GM23338 (cell line): ENCODE data around the gene SLC1A6. TPM values are rescaled to one million over a fixed set of nuclear protein-coding genes. Genes with fewer than 3 reads are reported as not detected.

Experiments used
- ATAC-seq: fragments of 200-7000 bp; cut with Tn5 transposase; 3 replicates; pipeline ENCODE4 v1.9.1; 2020
- DNase-seq: peaks from one replicate; pipeline ENCODE4 v3.0.0-alpha.2; 2015; ENCODE audit warnings: low spot score
- H2AFZ ChIP-seq: fragments of 200-600 bp; sonication (generic); 2 replicates; pipeline ENCODE4 v1.8.0; 2016; ENCODE audit warnings: antibody characterized with exemption, mild to moderate bottlenecking, moderate library complexity
- H3F3A ChIP-seq: fragments of 200-600 bp; sonication (generic); replicated peaks from 2 replicates; pipeline ENCODE4 v1.8.0; 2017; ENCODE audit warnings: antibody characterized with exemption, mixed run types, low read depth
- H3K27ac ChIP-seq: fragments of 200-600 bp; sonication (generic); 2 replicates; pipeline ENCODE4 v1.6.1; 2016; ENCODE audit warnings: low read depth
- H3K27me3 ChIP-seq: fragments of 200-600 bp; sonication (generic); 2 replicates; pipeline ENCODE4 v1.8.0; 2016; ENCODE audit warnings: mild to moderate bottlenecking, mixed run types, moderate library complexity; ENCODE audit not compliant: insufficient read depth
- H3K36me3 ChIP-seq: fragments of 200-600 bp; sonication (generic); 2 replicates; pipeline ENCODE4 v1.8.0; 2016; ENCODE audit warnings: mild to moderate bottlenecking; ENCODE audit not compliant: insufficient read depth
- H3K4me1 ChIP-seq: fragments of 200-600 bp; sonication (generic); 2 replicates; pipeline ENCODE4 v1.8.0; 2016; ENCODE audit warnings: mild to moderate bottlenecking, moderate library complexity; ENCODE audit not compliant: insufficient read depth
- H3K4me2 ChIP-seq: fragments of 200-600 bp; sonication (generic); 2 replicates; pipeline ENCODE4 v1.7.1; 2017; ENCODE audit warnings: mixed run types
- H3K4me3 ChIP-seq: fragments of 200-600 bp; sonication (generic); 2 replicates; pipeline ENCODE4 v1.6.1; 2016; ENCODE audit warnings: mixed run types
- H3K79me2 ChIP-seq: fragments of 200-600 bp; sonication (generic); replicated peaks from 2 replicates; pipeline ENCODE4 v1.8.0; 2017; ENCODE audit warnings: mild to moderate bottlenecking; ENCODE audit not compliant: insufficient read depth
- H3K9me2 ChIP-seq: fragments of 200-600 bp; sonication (generic); 2 replicates; pipeline ENCODE4 v1.8.0; 2017; ENCODE audit not compliant: insufficient read depth
- H4K20me1 ChIP-seq: fragments of 200-600 bp; sonication (generic); replicated peaks from 2 replicates; pipeline ENCODE4 v1.8.0; 2017; ENCODE audit warnings: mild to moderate bottlenecking; ENCODE audit not compliant: insufficient read depth
- H3K27ac Mint-ChIP-seq: 2 replicates; pipeline ENCODE4 v1.8.0; 2020; ENCODE audit warnings: inconsistent platforms, mild to moderate bottlenecking, moderate library complexity, mixed read lengths
- H3K27me3 Mint-ChIP-seq: 3 replicates; pipeline ENCODE4 v1.8.0; 2022; ENCODE audit warnings: low read depth, mild to moderate bottlenecking, moderate library complexity, mixed read lengths, inconsistent platforms; ENCODE audit not compliant: insufficient read depth, poor library complexity
- H3K36me3 Mint-ChIP-seq: 3 replicates; pipeline ENCODE4 v1.8.0; 2021; ENCODE audit warnings: low read depth, mild to moderate bottlenecking, inconsistent platforms, moderate library complexity, mixed read lengths
- H3K4me1 Mint-ChIP-seq: 3 replicates; pipeline ENCODE4 v1.8.0; 2020; ENCODE audit warnings: mild to moderate bottlenecking, inconsistent platforms, mixed read lengths
- H3K4me3 Mint-ChIP-seq: 3 replicates; pipeline ENCODE4 v1.8.0; 2021; ENCODE audit warnings: moderate library complexity, mild to moderate bottlenecking, inconsistent platforms, mixed read lengths
- H3K9me3 Mint-ChIP-seq: 3 replicates; pipeline ENCODE4 v1.8.0; 2020; ENCODE audit warnings: moderate library complexity, mild to moderate bottlenecking, inconsistent platforms, mixed read lengths
- CTCF ChIP-seq, 2 experiments: fragments of 200-600 bp in 1 of 2; sonication (generic) in 1 of 2; conservative IDR thresholded peaks; 2 replicates each; pipeline versions ENCODE4 v1.5.1 to v1.6.1; 2016 to 2017; ENCODE audit warnings: antibody characterized with exemption in 2 of 2, low read depth in 2 of 2, mild to moderate bottlenecking in 2 of 2, moderate library complexity in 1 of 2
- EZH2 ChIP-seq: fragments of 200-600 bp; sonication (generic); IDR thresholded peaks from one replicate; pipeline ENCODE4 v1.8.0; 2017; ENCODE audit warnings: antibody characterized with exemption, mild to moderate bottlenecking, low read depth; ENCODE audit not compliant: unreplicated experiment
- EZH2phosphoT487 ChIP-seq: fragments of 200-600 bp; sonication (generic); IDR thresholded peaks from one replicate; pipeline ENCODE4 v1.8.1; 2018; ENCODE audit warnings: antibody characterized with exemption; ENCODE audit not compliant: unreplicated experiment
- JUNB ChIP-seq: IDR thresholded peaks from one replicate; pipeline ENCODE4 v1.6.1; 2016; ENCODE audit warnings: antibody characterized with exemption; ENCODE audit not compliant: unreplicated experiment
- NANOG ChIP-seq: IDR thresholded peaks from 2 replicates; pipeline ENCODE4 v1.6.1; 2016; ENCODE audit warnings: antibody characterized with exemption, borderline replicate concordance
- POLR2AphosphoS5 ChIP-seq: IDR thresholded peaks from 2 replicates; pipeline ENCODE4 v1.6.1; 2016; ENCODE audit warnings: antibody characterized with exemption, low read depth
- ZNF462 ChIP-seq: fragments of 250-450 bp; sonication (Bioruptor Pico); IDR thresholded peaks from 2 replicates; pipeline ENCODE4 v1.5.0; 2020; ENCODE audit warnings: mild to moderate bottlenecking, moderate library complexity
- polyA plus RNA-seq: library from polyadenylated mRNA; unstranded; fragments of >200 nt; fragmentation: Nextera tagmentation; extraction: Ambion mirVana; gene quantifications from 2 replicates; pipeline ENCODE4 v1.2.1, GENCODE V29; 2016
- total RNA-seq: library from RNA; depleted of rRNA; stranded (reverse); fragments of >200 nt; shearing (Covaris generic); gene quantifications from 2 replicates; pipeline ENCODE4 v1.2.3, GENCODE V29; 2014
- TF ChIP-seq, protein P1 (sequence below): IDR thresholded peaks from 2 replicates; pipeline ENCODE4 v1.6.1; 2016; ENCODE audit warnings: antibody characterized with exemption
- TF ChIP-seq, protein P2 (sequence below): IDR thresholded peaks from one replicate; pipeline ENCODE4 v1.6.1; 2018; ENCODE audit warnings: antibody characterized with exemption; ENCODE audit not compliant: unreplicated experiment

Gene SLC1A6
- total and polyA plus RNA-seq, 2 experiments from 2014 or later, result 12.6 to 37.3 TPM

- ATAC-seq, result no peak
- no peak for DNase-seq
- H3K4me3 Mint-ChIP-seq, result no peak overlapping the region
- Histone ChIP-seq H2AFZ (no peak overlapping the region), H3K4me3 (no peak overlapping the region), H3K36me3 (peaks cover 5% of the 10 kb centered on the region; the same call in 1 of the 2 replicates), H4K20me1 (peaks cover 6% of the 10 kb centered on the region; the same call in 1 of the 2 replicates), H3K4me1 (no peaks in the 10 kb centered on the region), H3K27ac (no peak overlapping the region), H3K27me3 (peaks cover 8% of the 10 kb centered on the region; the same call in 1 of the 2 replicates), H3F3A (no peaks in the 10 kb centered on the region), H3K4me2 (no peak overlapping the region), H3K79me2 (no peaks in the 10 kb centered on the region), H3K9me2 (no peaks in the 10 kb centered on the region)
- peaks cover 13% of the 10 kb centered on the region for H3K4me1 Mint-ChIP-seq
- no peaks in the 10 kb centered on the region for H3K9me3 Mint-ChIP-seq
- H3K27ac Mint-ChIP-seq, result no peak overlapping the region
- peaks cover 24% of the 10 kb centered on the region for H3K36me3 Mint-ChIP-seq
- TF ChIP-seq, protein P1, sequence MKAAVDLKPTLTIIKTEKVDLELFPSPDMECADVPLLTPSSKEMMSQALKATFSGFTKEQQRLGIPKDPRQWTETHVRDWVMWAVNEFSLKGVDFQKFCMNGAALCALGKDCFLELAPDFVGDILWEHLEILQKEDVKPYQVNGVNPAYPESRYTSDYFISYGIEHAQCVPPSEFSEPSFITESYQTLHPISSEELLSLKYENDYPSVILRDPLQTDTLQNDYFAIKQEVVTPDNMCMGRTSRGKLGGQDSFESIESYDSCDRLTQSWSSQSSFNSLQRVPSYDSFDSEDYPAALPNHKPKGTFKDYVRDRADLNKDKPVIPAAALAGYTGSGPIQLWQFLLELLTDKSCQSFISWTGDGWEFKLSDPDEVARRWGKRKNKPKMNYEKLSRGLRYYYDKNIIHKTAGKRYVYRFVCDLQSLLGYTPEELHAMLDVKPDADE, result no peak
- TF ChIP-seq EZH2 (no peak), NANOG (no peak)
- peaks cover 11% of the 10 kb centered on the region for H3K27me3 Mint-ChIP-seq
Observed at GRCh38 chr19:14974488-14974887, 5.2 kb downstream of the SLC1A6 start.

- peaks cover 3% of the 10 kb centered on the region for H3K27me3 Mint-ChIP-seq
- 0 out of 3 replicates have a peak, but pooled peaks cover 3% of the 10 kb centered on the region for H3K4me1 Mint-ChIP-seq
- TF ChIP-seq EZH2phosphoT487 (no peak), CTCF (conservative IDR thresholded peaks at IDR 0.05; ENCODE audit: low read depth in 2 of 2) (no peak), JUNB (no peak), NANOG (no peak), ZNF462 (CRISPR knock-in tag) (no peak), POLR2AphosphoS5 (no peak), EZH2 (no peak)
- TF ChIP-seq, protein P2, sequence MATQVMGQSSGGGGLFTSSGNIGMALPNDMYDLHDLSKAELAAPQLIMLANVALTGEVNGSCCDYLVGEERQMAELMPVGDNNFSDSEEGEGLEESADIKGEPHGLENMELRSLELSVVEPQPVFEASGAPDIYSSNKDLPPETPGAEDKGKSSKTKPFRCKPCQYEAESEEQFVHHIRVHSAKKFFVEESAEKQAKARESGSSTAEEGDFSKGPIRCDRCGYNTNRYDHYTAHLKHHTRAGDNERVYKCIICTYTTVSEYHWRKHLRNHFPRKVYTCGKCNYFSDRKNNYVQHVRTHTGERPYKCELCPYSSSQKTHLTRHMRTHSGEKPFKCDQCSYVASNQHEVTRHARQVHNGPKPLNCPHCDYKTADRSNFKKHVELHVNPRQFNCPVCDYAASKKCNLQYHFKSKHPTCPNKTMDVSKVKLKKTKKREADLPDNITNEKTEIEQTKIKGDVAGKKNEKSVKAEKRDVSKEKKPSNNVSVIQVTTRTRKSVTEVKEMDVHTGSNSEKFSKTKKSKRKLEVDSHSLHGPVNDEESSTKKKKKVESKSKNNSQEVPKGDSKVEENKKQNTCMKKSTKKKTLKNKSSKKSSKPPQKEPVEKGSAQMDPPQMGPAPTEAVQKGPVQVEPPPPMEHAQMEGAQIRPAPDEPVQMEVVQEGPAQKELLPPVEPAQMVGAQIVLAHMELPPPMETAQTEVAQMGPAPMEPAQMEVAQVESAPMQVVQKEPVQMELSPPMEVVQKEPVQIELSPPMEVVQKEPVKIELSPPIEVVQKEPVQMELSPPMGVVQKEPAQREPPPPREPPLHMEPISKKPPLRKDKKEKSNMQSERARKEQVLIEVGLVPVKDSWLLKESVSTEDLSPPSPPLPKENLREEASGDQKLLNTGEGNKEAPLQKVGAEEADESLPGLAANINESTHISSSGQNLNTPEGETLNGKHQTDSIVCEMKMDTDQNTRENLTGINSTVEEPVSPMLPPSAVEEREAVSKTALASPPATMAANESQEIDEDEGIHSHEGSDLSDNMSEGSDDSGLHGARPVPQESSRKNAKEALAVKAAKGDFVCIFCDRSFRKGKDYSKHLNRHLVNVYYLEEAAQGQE, result no peak
Observed at GRCh38 chr19:14972676-14973075, 7.0 kb downstream of the SLC1A6 start.

More at GRCh38 chr19:14972676-14973075, 7.0 kb downstream of the SLC1A6 start:
- Mint-ChIP-seq H3K9me3 (no peaks in the 10 kb centered on the region), H3K4me3 (no peak overlapping the region), H3K27ac (no peak overlapping the region), H3K36me3 (peaks cover 38% of the 10 kb centered on the region)
- Histone ChIP-seq H3K4me2 (no peak overlapping the region), H3K9me2 (no peaks in the 10 kb centered on the region), H3K36me3 (peaks cover 5% of the 10 kb centered on the region; the same call in 1 of the 2 replicates), H3K27ac (no peak overlapping the region), H3K4me1 (no peaks in the 10 kb centered on the region), H3F3A (no peaks in the 10 kb centered on the region), H4K20me1 (peaks cover 5% of the 10 kb centered on the region; the same call in 1 of the 2 replicates), H2AFZ (no peak overlapping the region), H3K27me3 (no peaks in the 10 kb centered on the region), H3K4me3 (no peak overlapping the region), H3K79me2 (no peaks in the 10 kb centered on the region)
- DNase-seq (no peak), ATAC-seq (no peak)
